Medulla oblongata (tissue), 1 donor: ENCODE measurements around the gene CACTIN.
"Not testable (repeated sequence)": the region's sequence is repeated elsewhere in the genome, so short reads cannot be mapped to it uniquely, and the experiment has no call there.

Experiments used
- DNase-seq: peaks from one replicate; pipeline ENCODE4 v3.0.0-alpha.2; 2015; ENCODE audit errors: extremely low spot score

CACTIN gene

GRCh38 chr19:3663838-3664237 lies 37.2 kb upstream of the CACTIN start:
- DNase-seq = no peak

DNA sequence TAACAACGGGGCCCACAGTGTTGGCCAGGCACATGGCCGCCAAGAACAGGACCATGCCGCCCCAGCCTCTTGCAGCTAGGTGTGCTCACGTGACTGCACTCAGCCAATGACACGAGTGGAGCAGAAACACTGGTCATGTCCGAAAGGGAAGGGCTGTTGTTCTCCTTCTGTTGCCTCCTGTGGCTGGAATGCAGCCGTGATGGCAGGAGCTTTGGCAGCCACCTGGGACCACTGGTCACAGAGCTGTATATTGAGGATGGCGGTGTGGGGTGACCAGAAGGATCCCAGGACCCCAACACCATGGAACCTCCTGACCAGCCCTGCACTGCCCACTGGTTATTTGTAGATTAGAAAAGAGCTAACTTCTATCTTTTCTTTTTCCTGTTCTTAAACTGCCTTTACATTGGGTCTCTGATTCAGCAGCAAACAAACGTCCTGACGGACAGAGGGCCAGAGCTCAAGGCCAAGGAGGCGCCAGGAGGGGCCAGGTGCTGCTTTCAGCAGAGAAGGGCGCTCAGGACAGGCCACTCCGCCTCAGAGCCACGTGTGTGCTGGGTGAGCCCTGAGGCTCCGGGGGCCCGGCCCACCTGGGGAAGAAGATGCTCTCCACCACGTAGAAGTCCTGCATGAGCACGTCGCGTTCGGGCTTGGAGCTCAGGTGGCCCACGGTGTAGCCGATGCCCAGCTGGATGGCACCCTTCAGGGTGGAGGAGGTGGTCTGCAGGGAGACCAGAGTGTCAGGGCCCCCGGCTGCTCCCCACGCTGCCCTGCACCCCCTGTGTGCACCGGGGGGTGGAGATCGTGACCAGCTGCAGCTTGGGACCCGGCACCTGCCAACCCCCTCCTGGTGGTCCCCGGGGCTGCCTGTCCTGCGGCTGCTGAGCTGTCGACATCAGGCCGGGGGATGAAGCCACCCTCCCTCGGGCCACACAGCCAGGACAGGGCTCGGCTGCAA lies 35.0 kb upstream of the CACTIN start:
- no peak for DNase-seq

GRCh38 chr19:3660493-3661219 lies 34.1 kb upstream of the CACTIN start:
- DNase-seq = no peak

DNA sequence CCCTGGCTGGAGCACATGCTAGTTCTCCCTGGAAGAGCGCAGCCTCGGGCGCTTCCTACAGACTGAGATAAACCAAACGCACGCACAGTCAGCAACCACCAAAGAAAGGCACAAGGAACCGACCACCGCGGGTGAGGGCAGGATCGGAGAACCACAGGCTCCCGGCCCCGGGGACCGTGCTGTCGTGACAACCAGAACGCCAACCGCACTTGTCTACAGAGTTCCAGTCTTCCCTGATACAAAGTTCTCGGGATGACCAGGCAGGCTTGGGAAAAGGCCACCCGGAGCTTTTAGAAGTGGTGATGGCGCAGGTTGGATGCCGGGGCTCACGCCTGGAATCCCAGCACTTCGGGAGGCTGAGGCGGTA lies 33.1 kb upstream of the CACTIN start:
- DNase-seq = no peak

DNA sequence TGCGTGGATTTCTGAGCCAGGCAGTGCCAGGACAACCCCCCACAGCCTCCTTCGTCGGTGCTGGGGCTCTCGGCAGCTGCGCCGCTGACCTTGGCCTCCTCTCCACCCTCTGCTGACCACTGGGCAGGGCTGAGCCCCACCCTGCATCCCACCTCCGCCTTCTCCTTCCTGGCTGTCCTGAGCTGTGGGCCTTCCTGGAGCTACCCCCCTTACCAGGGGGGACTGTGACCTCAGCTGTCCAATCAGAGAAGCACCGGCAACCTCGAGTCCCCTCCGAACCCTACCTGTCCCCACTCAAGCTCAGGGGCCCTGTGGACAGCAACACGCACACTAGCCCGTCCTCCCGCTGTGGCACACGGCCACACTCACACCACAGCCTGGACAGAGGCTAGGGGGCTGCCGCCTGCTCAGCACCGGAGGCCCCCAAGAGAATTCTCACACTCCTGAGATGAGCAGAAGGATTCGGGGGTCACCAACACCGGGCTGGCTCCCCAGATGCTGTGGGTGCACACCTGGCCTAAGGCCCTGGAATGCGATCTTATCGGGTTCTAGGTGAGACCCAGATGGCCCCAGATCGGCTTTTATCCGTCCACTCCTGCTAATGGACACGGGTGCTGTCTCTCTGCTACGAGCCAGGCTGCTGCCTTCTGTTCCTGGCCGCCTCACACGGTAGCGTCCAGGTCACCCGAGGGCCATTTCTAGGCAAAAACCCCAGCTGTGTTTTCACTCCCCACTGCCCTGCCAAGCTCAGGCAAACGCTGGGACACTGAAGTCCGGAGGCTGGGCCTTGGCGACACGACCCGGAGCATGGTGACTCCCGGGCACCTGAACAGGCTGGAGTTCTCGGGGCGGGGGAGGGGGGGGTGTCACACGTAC lies 32.5 kb upstream of the CACTIN start:
- DNase-seq = no peak

DNA sequence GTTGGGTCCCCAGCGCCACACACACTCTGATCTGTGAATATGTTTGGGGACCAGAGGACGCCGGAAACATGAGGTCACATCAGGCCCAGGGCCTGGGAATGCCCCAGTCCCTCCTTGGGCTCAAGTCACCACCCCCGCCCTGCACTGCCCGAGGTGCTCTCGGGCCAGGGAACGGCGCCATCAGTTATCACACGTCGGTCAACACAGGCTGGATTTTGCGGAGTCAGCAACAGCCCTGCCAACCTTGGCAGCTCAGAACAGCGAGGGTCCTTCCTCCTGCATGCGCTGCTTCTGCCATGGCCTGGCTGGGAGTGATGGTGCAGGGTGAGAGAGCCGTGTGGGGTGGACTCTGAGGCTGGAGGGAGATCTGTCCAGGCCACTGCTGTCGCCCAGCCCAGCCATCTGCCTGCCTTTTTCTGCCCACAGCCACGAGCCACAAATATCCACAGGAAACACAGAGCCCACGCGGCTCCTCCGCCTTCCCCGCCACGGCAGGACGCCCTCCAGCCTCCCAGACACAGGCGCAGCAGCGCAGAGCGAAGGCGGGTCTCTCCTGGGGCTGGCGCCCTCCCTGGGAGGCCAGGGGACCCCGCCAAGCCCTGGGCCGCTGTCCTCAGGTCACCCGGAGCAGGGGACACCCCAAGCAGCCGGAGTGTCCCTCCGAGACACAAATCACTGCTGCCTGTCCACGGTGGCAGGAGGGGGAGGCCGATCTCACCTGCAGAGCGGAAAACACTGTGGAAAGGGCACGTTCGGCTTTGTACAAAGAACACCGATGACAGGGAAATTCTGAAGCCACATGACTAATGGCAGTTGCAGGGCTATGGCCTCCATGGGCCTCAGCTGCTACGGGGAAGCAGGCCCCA lies 31.6 kb upstream of the CACTIN start:
- no peak for DNase-seq

GRCh38 chr19:3657395-3657769 lies 30.8 kb upstream of the CACTIN start:
- DNase-seq = no peak

DNA sequence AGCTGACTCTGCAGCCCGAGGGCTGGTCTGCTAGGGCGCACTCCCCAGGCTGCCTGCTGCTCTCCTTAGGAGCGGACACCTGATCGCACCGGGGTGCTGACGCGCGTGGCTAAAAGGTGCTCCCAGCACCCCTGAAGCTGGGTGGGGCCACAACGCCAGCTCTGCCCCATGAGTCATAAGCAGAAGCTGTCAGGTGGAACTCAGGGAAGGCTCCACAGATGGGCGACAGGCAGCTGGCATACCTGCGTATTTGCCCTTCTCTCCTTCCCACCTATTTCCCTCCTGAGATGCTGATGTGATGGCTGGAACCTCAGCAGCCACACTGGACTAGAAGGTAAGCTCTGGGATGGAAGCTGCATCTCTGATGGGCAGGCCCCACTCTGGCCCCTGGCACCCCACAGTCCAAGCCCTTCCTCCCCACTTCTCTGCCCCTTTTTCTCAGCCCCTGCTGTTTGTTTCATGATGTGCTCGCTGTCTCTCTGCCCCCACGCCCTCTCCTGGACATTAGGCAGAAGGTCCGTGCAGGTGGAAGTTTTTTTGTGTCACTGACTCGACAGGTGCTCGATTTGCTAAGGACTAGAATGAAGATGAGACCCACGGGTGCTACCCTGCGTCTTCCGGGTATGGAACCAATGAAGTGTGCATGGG lies 30.3 kb upstream of the CACTIN start:
- no peak for DNase-seq

GRCh38 chr19:3656073-3656746 lies 29.6 kb upstream of the CACTIN start:
- DNase-seq = no peak

- DNase-seq = no peak
These were observed 28.9 kb upstream of the CACTIN start for GRCh38 chr19:3655402-3656072.

DNA sequence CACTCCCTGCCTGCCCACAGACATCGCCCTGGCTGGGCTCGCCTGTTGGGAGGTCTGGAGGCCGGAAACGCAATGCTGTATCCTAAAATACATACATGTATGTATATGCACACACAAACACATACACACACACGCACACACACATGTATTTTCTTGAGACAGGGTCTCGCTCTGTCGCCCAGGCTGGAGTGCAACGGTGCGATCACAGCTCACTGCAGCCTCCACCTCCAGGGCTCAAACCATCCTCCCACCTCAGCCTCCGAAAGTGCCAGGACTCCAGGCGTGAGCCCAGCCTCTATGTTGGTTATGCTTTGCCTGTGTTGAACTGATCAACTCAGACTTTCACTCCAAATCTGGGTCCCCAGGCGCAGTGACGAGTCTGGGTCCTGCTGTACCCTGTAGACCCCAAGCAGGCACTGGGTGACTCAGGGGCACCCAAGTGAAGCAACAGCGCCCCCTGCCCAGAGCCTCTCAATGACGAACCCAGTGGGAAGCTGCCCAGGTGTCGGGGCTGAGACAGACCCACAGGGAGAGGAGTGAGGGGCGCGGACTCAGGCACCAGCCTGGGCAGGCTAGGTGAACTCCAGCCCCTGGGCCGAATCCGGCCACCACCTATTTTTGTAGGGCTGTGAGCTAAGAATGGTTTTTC lies 27.4 kb upstream of the CACTIN start:
- no peak for DNase-seq

DNA sequence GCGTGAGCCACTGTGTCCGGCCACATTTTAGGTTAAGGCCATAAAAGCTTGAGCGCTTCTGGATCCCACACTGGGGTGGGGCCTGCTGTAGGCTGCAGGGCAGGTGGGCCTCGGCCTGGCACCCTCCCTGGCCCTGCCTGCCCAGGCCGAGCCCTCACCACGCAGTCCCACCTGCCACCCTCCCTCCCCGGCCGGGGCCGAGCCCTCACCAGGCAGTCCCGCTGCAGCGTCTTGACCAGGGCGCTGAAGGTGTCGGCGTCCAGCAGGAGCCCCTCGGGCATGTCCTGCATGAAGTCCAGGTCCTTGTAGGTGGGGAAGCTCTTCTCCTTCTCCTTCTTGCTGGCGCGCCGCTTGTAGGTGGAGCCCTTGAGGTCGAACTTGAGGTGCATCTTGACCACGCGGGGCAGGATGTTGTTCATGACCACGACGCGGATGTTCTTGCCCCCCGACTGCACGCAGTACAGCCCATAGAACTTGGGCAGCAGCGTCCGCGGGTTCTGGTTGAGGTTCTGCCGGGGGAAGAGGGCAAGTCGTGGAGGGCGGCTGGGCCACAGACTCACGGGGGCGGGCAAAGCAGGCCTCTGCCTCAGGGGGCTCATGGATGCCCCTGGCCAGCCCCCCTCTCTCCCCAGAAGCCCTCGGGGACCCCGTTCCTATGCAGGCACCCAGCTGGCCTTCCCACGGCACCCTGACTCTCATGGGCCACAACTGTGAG lies 26.6 kb upstream of the CACTIN start:
- no peak for DNase-seq

GRCh38 chr19:3652422-3652821 lies 25.8 kb upstream of the CACTIN start:
- DNase-seq = no peak

DNA sequence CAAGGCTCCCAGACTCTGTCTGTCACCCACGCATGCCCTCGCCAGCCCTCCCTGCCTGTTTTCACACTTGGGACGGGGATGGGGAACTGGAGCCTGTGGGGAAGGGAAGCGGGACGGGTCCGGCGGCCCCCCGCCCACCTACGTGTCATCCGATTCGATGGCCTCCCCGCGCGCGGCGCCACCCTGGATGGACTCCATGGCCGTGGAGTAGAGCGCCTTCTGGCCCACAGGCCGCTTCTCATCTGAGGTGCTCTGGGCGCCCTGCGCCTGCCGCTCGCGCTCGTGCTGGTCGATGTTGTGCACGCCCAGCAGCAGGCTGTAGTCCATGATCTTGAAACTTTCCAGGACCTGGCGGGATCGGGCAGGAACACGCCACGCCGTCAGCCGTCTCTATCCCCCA lies 25.1 kb upstream of the CACTIN start:
- no peak for DNase-seq

GRCh38 chr19:3649888-3650287 lies 23.3 kb upstream of the CACTIN start:
- DNase-seq = no peak

DNA sequence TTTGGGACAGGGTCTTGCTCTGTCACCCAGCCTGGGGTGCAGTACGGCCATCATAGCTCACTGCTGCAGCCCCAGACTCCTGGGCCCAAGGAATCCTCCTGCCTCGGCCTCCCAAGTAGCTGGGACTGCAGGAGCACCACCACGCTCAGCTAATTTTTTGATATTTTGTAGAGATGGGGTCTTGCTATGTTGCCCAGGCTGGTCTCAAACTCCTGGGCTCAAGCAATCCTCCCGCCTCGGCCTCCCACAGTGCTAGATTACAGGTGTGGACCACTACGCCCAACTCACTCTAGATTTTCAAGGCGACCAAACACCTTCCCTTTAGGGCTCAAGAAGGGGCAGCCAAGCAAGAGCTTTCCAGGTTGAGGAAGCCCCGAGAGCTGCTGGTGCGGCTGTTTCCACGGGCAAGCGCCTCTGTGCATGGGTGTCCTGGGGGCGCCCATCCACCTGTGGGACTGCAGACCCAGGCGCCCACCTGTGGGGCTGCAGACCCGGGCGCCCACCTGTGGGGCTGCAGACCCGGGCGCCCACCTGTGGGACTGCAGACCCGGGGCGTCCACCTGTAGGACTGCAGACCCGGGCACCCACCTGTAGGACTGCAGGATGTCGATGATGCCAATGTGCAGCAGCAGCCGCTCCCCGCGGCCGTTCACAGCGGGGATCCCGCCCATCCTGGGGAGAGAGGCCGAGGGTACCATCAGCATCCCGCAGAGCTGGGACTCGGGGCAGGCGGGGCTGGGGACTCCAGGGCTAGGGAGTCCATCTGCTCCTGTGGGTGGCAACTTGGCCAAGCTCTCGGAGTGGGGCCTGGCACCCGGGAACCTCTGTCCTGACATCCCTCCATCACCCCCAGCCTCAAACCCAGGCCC lies 21.7 kb upstream of the CACTIN start:
- DNase-seq = no peak

GRCh38 chr19:3647102-3647501 lies 20.5 kb upstream of the CACTIN start:
- DNase-seq = not testable (repeated sequence)
